Eye (tissue), 1 donor: Measurements from ENCODE around the gene RBBP8NL.

ENCODE experiments used
- DNase-seq: peaks from one replicate; pipeline ENCODE4 v3.0.0-alpha.2; 2015

RBBP8NL gene, protein sequence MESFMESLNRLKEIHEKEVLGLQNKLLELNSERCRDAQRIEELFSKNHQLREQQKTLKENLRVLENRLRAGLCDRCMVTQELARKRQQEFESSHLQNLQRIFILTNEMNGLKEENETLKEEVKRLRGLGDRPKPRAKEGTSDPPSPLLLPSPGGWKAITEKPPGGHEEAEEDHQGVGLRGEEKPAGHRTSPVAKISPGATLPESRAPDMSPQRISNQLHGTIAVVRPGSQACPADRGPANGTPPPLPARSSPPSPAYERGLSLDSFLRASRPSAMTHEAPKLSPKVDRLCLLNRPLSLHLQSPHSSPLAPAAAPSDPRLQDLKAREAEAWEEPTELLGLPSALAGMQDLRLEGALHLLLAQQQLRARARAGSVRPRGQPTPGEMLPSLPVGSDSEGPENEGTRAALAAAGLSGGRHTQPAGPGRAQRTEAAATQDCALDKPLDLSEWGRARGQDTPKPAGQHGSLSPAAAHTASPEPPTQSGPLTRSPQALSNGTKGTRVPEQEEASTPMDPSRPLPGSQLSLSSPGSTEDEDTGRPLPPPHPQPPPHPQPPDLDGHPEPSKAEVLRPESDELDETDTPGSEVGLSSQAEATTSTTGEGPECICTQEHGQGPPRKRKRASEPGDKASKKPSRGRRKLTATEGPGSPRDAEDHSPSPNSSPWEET

DNA sequence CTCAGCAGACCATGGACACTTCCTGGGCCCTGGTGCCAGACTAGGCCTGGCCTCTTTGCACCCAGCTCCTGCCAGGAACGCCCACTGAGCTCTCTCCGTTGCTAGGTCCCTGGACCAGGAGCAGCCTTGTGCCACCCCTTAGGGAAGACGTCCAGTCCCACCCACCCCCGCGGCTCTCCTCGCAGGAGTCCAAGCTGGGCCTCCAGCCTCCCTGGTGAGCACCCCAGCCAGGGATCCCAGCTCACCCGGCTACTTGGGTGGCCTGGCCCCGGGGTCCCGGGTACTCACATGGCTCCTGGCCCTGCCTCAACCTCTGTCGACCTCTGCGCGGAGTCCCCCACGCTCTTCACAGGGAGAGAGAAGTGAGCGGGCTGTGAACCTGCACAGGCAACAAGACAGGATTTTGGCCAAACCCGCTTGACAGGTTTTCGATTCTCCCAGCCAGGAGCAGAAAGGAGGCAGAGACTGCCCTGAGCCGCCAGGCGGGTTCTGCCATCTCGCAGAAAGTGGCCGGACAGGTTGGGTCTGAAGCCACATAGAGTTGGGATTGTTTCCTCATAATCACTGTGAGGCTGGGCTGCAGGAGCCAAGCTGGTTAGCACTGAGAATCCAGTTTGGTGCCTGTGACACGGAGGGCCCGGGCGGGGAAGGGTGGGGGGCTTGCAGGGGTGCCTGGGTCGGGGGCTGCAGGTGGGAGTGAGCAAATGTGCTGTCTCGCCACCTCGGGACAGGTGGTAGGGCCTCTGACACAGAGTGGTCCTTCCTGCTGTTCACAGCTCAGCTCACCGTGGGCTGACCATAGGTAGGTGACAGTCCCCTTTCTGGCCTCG, at the start of gene RBBP8NL:
TSS of gene RBBP8NL (minus strand) at position 368 of the 830 bp plus-strand sequence. CDS start 7,892 bp downstream, outside the sequence.
- peak; percentile 58 for DNase-seq

DNA sequence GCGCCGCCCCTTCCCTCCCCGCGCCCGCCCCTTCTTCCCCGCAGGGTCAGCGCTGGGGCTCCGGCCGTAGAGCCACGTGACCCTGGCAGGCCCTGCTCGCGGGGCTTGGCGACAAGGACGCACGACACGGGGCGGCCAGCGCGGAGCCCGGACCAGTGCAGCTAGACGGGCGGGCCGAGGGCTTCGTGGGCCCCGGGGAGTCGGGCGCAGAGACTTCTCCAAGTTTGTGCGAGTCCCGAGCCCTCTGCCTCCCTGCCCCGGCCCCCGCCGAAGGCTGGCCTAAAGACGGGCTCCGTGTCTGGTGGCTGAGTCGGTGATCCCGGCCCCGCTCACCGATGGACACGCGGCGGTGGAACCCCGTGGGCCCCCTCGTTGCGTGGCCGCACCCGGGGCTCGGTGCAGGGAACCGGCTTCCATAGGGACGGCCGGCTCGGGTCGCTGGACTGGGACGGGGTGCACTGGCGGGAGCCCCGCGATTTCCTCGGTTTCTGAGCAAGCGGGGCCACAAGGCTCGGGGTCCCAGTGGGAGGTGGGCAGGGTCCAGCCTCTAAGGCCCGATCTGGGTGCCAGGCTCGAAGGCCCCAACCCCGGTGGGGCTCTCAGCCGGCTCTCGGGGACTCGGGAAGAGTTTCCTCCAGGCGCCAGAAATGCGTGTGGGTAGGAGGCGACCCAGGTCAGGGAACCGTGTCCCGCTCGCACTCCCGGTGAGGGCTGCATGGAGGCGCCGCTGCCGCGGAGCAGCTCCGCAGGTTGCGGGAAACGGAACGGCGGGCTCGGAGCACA, 48.9 kb upstream of the RBBP8NL start:
- DNase-seq: peak; percentile 68

DNA sequence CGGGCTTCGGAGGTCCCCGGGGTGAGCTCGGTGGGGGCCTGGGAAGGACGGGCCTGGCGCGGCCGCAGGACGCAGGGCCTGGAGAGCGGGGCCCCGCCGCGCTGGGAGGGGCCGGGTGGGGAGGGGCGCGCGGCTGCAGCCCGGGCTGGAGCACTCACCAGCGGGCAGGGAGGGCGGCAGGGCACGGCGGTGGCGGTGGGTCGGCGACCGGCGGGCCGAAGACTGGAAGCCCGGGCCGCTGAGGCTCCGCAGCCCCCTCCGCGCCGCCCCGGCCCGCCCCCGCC, 48.4 kb upstream of the RBBP8NL start, which contains the start of gene GATA5:
TSS of gene GATA5 (minus strand) at position 224 of the 284 bp plus-strand sequence. CDS start 474 bp downstream, outside the sequence.
- no peak for DNase-seq

DNA sequence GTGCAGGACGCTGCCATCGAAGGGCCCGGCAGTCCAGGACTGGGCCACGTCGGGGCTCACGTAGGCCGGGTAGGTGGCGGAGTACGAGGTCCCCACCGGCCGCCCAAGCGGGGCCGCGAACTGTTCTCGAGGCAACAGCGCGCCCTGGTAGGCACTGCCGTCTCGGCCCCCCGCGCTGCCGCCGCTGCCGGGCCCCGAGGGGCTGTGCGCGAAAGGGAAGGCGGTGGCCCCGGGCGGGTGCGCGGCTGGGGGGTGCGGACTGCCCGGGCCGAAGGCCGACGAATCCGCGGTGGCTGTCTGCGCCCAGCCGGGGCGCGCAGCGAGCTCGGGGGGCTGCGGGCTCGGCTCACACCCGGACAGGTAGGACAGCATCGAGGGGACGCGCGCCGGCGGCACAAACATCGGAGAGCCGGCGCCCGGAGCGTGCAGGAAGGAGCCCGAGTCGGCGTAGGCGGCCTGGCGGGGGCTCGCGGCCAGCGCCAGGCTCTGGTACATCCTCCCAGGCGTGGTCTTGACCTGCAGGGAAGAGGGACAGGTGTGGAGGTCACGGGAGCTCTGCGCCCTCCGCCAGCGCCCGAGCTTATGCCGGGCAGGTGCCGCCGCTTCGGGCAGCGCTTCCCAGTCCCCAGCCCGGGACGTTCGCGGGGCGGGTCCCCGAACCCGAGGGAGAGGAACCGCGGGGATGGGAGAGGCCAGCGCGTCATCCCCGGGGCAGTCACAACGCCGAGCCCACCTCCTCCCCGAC, 47.9 kb upstream of the RBBP8NL start:
- DNase-seq: peak; percentile 53

DNA sequence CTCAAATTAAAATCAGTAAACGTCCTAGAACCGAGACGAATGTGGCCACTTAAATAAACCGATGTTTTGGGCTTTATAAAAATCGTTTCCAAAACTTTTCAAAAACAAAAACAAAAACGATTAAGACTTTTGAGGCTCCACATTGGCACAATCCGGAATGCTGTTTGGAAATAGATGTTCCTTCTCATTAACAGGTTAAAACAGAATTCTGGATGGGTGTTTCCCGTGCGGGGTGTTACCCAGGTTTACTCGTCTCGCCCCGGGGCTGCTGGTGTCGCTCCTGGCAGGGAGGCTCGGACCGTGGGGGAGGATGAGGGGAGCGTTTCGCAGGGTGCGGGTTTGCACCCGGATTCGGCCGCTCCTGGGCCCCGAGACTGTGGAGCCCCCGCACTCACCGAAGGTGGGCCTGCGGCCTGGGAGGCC, 47.3 kb upstream of the RBBP8NL start:
- DNase-seq: peak; percentile 58

DNA sequence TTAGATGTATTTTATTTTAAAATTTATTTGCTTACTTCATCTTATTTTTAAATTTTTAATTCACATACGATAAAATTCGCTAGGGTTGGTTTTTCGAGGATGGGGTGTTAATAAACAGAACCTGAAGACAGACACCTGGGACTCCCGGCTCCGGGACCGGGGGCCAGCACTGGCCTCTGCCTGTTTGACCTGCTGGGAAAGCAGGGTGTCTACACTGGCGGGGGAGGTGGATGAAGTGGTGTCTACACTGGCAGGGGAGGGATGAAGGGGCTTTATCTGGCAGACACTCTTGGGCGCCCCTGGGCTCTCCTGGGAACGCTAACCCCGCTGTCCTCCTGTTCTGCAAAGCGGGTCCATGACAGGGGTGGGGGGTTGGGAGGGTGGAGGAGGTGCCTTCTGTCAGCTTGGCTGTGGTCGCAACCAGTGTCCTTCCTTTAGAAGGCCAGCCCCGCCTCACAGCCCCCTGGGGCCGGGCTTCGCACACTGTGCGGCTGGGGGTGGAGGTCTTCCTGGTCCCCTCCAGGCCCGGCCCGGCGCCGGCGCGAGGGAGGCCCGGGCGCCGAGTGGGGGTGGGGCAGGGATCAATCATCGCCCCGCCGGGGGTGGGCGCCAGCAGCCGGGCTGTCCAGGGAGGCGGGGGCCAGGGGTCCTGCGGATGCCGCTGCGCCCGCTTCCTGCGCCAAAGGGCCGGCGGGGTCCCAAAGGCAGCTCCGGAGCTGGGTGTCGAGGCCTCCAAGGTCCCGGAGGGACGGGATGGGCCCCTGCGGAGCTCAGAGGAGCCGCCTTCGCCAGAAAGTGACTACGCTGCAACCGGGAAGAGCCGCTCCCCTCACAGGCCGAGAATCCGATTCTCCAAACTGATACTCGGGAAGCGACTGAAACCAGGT, 46.6 kb upstream of the RBBP8NL start:
- peak; percentile 47 for DNase-seq

DNA sequence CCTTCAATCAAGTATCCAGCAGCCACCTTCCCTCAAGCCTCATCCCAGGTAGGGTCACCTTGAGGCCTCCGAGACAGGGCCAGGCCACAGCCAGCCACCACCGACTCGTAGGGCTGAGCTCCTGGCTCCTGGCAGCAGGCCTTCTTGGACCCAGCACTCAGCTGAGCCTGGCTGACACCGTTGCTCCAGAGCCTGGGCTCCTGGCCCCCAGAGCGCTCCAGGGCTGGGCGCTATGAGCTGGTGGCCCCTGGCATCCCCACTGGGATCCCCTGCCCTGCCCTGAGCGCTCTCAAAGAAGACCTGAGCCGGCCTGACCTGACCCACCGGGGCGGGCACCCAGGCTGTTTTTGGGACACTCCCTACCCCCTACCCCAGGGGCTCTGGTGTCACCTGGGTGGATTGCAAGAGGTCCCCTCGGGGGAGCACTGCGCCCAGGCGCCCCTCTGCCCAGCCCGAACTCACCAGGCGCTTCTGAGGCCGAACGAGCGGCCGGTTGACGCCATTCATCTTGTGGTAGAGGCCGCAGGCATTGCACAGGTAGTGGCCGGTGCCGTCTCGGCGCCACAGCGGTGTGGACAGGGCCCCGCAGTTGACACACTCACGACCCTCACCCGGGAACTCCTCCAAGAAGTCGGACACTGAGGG, 45.7 kb upstream of the RBBP8NL start:
- no peak for DNase-seq

DNA sequence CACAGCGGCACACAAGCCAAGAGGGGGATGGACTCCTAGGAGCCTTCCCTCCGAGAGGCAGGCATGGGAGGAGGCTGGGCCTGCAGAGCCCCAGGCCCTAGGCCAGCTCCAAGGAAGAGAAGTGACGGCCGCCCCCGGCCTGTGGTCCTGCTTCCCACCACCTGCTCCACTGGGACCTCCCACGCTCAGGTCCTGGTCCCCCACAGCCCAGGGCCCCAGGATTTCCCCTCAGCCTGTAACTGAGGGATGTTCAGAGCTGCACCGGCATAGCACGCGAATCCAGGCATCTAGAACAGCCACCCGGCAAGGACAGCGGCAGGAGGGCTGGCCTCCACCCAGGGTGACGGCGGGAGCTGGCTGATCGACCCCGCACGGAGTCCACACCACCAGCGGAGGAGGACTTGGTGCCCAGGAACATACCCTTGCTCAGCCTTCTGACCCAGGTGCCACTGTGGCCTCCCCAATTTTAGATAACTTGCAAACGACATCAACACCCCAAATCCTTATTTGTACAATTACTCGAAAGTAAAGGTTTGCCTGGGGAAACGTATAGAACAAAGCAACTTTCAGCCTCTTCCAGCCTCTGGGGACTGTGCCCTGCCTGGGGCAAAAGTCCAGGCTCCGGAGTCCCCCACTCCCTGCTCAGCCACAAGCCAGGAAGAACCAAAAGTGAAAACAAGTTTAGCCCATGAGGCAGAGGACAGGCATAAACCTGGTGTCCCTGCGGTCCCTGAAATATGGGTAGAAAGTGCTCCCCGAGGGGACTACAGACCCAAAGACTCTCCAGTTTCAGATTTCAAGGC, 45.0 kb upstream of the RBBP8NL start:
- DNase-seq: no peak

DNA sequence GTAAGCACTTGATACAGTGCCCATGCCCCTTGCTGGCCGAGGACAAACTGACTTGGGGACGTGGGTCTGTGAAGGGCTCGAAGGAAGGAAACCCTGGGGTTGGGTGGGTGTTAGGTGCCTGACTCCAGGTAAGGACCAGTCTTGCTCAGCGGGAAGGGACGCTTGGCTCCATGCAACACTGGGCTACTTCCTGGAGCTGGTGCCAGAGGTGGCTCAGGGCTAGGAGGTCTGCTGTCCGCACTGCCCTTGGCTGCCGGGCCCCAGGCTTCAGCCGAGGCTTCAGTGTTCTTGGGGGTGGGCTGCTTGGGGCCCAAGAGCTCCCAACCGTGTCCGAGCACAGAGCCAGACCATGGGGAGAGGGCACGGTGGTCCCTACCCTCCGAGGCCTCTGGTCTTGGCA, 43.1 kb upstream of the RBBP8NL start:
- DNase-seq: no peak

DNA sequence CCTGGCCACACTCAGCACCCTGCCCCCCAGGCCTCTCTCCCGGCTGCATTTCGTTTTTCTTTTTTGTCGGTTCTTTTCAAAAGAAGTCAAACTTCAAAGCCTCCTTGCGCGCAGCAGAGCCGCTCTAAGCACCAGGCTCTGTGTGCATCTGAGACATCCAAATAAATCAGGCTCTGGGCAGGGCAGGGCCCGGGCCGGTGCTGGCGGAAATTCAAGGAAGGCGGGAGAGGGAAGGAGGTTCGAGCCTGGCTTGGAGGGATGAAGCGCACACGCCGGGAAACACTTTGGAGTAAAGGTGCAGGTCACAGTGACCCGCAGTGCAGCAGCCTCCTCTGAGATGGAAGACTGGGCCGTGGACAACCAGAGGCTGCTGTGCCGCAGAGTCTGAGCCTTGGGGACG, 42.7 kb upstream of the RBBP8NL start:
- DNase-seq: no peak

DNA sequence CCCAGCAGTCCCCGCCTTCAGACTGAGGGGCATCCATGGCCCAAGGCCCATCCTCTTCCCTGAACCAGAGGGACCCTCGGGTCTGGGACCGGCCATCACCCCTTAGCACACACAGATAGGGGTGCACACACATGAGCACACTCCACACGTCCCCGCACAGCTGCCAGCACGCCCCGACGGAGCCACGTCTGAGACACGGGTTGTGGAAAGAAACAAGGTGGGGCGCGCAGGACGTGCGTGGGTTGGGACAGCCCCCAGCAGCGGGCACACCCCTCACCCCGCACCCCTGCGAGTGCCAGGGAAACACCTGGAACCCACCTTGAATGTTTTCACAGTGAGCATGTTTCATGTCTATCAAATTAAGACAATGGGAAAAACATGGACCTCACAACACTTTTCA, 42.0 kb upstream of the RBBP8NL start:
- no peak for DNase-seq

DNA sequence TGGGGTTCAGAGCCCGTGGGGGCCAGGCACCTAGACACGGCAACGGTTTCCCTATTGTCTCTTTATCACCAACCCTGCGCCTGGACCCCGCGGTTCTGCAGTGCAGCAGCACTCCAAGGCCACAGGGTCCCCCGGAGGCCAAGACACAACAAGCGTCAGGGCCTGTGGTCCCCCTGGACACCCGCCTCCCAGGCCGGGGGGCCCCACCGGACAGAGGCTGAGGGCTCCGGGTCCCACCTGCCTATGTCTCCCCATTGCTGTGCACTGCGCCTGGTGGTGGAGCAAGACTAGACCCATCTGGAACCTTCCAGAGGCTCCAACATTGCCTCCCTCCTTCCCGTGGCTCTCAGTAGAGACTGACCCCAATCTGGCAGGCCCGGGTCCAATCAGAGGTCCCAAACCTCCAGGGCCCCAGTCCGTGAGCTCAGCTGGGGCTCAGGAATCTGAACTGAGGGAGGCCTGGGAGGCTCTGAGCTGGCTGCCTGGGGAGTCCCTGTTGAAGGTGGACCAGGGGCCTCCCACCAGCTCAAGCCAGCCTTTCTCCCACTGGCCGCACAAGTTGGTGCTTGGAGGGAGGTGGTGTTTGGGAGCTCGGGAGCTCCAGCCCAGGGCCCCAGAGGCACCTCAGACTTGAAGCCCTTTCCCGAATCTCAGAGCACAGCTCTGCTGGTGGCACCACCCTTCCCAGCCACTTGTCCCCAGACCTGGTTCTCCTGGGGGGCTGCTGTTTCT, 39.6 kb upstream of the RBBP8NL start:
- DNase-seq: no peak

DNA sequence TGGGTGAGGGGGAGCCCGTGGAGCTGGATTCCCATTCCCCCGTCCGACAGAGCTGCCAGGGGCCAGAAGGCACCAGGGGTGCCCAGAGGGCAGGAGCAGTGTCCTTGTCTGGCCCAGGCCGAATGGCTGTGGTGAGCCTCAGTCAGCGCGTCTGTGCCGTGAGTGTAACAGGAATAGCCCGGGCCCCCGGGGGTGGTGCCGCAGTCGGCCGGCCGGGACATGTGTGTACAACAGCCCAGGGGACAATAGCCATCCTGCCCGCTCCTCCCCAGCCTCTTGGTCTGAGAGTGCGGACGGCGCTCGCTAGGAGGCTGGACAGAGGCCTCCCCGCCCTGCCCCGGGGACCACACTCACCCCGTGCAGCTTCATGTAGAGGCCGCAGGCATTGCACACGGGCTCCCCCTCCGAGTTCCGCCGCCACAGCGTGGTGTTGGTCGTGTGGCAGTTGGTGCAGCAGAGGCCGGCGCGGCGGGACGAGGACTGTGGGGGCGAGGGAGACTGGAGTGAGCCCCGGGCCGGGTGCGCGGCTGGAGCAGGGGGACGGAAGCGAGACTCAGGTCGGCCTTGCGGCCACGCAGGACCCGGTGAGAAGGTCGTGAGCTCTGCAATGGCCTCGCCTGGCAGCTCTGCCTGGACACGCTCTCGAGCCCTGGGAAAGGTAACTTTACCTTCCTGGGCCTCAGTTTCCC, 38.9 kb upstream of the RBBP8NL start:
- DNase-seq: no peak

DNA sequence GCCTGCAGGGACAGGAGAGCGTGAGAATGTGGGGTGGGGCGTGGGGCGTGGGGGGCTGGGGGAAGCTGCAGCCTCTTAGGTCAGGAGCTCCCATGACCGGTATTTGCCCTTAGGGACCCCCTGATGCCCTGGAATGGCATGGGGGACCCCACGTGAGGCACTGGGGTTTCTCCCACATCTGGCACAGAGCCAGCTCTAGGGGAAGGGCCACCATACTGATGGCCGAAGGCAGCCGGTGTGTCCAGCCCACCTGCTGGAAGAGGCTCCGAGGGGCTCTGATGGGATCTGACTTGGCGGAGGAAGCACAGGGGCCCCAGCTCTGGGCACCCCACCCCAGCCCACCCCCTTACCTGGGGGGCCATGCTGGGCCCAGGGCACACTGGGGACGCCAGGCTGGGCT, 37.7 kb upstream of the RBBP8NL start:
- DNase-seq: no peak

DNA sequence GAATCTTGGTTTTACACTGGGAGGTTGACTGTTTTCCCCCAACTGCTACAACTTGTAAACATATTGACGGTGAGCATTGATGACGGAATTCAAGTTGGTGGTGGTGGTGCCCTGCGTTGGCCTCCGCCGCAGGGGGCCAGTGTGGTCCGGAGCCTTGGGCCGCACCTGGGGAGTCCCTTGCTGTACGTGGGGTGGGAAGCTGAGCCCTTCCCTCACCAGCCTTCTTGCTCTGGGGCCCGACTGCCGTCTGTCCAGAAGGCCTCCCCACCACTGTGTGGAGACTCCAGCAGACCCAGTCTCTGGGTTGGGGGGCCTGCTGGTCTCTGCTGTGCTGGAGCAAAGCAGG, 37.1 kb upstream of the RBBP8NL start:
- no peak for DNase-seq

DNA sequence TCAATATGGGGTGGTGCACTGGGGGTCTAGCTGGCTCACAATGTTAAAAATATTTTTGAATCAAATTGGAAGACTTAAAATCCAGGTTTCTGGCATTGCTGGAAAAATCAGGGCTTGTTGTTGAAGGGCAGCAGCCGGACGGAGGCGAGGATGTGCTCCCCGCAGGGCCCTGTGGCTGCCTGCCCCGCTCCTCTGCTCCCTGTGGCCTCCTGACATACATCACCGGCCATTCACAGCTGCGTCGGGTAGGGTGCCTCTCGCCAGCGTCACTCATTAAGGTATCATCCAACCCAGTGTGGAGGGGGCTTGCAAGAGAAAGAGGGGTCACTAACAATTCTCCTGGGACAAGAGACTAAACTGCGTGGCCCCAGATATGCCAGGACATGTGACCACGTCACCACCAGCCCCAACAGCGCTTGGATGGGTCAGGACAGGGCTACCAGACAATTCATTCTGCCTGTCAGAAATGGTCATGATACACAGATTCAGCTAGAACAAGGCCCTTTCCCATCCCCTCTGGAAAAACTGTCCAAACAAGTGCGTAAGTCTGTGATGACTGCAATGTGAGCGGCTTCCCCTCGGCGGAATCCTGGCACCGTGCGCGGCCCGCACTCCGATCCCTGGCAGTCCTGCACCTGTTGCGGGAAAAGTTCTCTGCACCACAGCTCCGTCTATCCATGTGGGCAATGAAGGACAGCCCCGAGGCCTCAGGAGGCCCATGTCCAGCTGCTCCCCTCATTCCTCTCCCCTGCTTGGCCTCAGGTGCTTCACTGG, 36.5 kb upstream of the RBBP8NL start:
- DNase-seq: no peak

DNA sequence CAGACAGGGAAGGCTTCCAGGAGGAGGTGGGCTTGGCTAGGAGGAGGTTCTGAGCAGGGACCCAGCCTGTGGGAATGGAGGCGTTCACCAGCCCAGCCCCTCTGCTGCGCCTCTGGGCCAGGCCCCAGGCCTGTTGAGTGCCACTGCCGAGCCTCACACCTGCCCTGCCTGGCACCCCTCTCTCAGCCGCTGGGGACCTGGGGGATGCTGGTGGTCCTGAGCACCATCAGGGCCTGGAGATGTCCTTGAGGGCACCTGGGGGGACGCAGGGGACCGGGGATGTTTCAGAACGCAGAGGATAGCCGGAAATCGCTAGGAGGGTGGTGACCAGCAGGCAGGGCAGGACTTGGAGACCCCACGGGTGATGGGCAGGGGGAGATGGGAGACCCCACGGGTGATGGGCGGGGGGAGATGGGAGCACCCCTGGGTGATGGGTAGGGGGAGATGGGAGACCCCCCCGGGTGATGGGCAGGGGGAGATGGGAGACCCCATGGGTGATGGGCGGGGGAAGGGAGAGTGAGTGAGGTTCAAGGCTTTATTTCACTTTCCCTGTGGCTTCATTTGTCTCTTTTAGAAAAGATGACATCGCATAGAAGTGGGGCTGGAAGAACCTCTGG, 35.7 kb upstream of the RBBP8NL start:
- no peak for DNase-seq
